SKM-1 (cell line): ENCODE results near the gene RIMKLA.

Experiments
- DNase-seq: peaks from one replicate; lab custom pipeline; 2025; ENCODE audit not compliant: unreplicated experiment; lab: John Stamatoyannopoulos, UW

RIMKLA gene

DNA sequence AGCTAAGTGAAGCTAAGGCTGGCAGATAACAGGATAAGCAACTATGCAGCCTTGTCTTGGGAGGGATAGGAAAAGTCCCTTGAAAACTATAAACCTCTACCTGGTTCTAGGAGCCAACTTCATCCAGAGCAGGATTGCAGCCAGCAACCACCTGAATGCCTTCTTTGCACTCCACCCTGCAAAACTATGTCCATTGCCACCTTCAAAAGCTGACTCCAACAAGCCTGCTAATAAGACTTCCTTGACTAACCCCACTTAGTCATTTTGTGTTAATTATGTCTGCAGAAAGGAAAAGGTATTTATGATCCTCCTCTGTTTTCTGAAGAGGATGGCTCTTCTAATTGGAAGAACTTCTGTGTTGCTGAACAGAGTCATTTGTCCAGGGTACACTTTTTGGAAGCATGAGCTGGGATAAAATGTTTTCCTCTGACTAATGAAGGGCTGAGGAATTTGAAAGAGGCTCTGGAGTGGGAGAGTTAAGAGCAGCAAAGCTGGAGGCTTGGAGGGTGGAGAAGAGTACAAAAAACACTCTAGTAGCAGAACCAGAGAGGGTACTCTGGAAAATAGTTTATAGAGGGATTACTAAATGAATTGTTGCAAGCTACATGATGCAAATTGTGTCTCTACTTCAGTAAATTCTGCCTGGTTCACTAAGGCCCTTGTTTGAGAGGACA, 9.6 kb upstream of the RIMKLA start:
- DNase-seq: no peak

- DNase-seq: no peak
Observed at GRCh38 chr1:42372796-42373195, 7.8 kb upstream of the RIMKLA start.

GRCh38 chr1:42379794-42380585, 602 bp upstream of the RIMKLA start:
- DNase-seq: no peak

- DNase-seq: no peak
Observed at GRCh38 chr1:42381280-42381673, 685 bp downstream of the RIMKLA start.

DNA sequence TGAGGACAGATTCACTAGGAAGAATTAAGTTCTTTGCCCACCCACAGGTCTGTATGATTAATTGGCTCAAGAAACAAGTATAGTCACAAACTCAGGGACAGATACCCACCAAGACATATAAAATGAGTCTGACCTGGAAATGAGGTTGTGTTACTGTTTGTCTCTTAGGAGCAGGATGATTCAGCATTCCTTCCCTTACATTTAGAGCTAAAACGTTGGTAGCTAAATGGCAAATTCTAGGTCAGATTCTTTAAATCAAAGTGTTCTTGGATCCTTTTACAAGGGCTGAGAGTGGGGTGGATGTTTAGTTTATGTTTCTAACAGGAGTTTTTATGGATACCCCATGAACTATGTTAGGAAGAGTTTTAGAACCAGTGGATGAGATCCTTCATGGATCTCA, 4.7 kb downstream of the RIMKLA start:
- no peak for DNase-seq

DNA sequence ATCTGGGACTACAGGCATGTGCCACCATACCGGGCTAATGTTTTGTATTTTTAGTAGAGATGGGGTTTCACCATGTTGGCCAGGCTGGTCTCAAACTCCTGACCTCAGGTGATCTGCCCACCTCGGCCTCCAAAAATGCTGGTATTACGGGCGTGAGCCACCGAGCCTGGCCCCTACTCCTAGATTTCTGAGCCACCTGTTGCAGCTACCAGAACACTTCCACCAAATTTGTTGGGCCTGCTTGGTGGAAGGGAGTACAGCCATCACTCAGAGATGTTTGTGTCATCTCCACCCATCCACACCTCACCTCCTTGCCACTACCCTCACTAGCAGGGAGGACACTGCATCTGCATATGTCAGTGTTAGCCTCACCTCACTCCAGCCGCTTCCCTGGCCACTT, 5.5 kb downstream of the RIMKLA start:
- DNase-seq: no peak

DNA sequence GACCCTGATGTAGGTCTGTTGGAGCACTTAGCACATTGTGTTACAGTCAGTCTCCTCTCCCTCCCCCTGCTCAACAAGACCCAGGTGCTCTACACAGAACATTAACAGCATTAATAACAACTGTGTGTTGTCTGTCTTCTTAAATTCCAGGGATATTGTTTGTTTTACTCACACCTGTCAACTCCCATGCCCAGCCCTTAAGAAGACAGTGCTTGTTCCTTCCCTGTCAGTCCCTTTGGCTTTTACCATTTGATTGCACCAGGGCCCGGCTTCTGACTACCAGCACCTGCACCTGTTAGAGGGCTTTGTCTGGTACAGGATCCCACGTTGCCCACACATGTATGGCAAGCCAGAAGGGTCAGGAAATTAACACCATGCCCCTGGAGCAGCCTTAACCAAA, 11.7 kb downstream of the RIMKLA start:
- DNase-seq: no peak

DNA sequence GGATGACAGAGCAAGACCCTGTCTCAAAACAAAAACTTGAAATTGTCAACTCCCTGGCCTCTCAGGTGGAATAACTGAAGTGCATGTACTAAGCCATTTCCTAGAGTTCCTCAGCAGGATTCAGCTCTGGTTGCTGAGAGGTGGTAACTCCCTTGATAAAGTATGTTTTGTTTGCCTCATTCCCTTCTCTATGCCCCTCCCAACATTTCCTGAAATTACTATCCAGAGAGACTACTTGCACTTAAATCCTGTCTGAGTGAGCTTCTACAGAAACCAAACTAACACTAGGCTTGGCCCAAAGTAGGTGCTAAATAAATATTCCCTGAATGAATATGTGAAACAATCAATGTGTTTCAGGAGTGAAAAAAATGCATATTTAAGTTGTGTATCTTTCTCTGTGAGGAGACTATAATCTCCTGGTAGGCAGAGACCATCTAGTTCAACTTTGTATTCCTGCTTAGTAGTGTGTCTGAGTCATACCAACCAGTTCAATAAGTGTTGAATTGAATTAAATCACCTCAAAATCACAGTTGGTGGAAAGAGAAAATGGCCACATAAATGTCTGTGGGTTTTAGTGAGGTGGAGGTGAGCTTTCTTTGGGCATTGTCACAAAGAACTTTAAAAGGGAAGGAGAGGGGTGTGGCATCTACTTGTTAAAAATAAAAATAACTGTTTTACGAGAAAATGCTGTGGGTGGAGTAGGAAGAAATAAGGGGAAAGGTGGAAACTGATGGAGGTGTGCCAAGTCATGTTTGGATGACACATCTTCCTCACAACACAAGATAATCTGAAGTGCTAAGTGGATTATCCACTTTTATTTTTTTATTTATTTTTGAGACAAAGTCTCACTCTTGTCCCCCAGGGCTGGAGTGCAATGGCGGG, 12.6 kb downstream of the RIMKLA start:
- no peak for DNase-seq

DNA sequence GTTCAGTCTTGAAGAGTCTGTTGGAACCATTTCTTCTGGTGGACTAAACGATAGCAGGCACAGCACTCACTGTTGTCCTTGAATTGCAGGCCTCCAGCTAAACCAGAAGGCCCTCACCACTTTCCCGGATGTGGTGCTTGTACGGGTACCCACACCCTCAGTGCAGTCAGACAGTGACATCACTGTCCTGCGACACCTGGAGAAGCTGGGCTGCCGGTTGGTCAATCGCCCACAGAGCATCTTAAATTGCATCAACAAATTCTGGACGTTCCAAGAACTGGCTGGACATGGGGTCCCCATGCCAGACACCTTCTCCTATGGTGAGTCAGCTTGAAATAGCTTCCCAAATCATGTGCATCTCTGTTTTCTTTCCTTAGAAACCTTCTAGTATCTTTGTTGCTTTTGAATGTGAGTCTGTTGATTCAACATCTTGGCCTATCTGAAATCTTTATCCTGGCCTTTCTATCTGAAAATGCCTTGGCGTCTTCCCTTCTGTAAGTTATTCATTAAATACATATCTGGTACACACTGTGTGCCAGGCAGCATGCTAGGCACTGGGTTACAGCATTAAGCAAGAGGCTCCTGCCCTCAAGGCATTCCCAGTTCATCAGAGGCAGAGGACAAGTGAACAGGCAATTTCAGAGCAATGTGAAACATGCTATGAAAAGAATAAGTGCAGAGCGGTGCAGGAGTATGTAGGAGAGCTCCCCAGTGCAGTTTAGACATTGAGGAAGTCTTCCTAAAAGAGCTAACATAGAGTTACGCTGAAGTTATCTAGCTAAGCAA, 18.9 kb downstream of the RIMKLA start:
- DNase-seq: no peak

DNA sequence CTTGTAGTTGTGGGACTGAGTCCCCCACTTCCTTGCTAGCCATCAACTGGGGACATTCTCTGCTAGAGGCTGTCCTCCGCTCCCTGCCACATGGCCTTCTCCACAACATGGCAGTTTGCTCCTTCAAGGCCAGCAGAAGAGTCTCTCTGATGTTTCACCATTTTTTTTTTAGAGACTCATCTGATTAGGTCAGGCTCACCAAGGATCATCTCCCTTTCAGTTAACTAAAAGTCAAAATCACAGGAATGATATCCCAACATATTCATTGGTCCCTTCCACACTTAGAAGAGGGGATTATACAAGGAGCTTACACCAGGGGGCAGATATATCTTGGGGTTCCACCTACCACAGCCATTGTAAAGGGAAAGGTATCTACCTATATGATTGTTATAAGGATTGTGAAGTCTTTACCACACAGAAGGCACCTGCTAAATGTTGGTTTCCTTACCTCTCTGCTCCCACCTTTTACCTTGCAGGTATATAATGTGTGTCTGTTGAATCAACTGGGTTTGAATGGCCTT, 23.3 kb downstream of the RIMKLA start:
- DNase-seq: no peak

DNA sequence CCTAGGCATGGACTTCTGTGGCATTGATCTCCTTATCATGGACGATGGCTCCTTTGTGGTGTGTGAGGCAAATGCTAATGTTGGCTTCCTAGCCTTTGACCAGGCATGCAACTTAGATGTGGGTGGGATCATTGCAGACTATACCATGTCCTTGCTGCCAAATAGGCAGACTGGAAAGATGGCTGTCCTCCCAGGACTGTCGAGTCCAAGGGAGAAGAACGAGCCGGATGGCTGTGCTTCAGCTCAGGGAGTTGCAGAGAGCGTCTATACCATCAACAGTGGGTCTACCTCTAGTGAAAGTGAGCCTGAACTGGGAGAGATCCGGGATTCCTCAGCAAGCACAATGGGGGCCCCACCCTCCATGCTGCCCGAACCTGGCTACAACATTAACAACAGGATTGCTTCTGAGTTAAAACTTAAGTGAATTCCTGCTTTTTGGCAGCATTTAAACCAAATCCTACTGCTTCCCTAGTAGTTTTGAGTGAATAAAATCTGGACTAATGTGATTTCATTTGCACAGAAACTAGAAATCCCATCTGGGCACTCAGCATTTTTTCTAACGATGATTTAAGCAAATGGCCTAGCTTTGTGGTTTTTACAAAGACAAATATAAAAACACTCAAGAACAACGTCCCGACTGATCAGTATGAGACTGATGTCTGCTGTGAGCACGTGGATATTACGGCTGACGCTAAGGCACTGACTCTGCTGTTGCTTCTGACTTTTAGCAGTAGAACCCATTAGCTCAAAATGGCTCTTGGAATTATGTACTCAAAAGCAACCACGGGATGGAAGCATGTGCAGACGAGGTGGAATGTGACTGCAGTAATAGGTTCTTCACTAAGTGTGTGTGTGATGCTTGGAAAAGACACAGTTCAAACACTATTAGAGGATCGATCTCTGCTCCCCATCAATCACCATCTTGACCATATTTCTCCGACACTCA, 34.2 kb downstream of the RIMKLA start:
- DNase-seq: no peak

DNA sequence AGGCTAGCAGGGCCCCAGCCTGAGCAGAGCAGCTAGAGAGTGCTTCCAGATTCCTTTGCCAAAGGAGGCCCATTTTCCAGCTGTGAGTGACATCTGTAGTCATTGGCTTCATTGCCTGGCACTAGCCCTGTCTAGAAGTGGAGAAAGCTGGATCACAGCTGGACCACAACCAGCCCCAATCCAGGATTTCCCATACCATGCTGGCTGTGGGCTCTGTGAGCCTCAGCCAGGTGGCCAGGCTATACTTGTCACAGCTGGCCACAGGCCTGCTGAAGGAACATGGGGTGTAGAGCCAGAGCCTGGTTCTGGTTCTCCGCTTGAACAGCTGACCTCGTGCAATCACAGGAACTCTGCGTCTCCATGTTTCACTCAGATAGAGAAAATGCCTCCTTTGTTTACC, 36.6 kb downstream of the RIMKLA start:
- DNase-seq: no peak

- DNase-seq: no peak
Observed at GRCh38 chr1:42418516-42418915, 37.9 kb downstream of the RIMKLA start.

GRCh38 chr1:42419126-42419821, 38.7 kb downstream of the RIMKLA start:
- no peak for DNase-seq

GRCh38 chr1:42420121-42420520, 39.5 kb downstream of the RIMKLA start:
- no peak for DNase-seq

DNA sequence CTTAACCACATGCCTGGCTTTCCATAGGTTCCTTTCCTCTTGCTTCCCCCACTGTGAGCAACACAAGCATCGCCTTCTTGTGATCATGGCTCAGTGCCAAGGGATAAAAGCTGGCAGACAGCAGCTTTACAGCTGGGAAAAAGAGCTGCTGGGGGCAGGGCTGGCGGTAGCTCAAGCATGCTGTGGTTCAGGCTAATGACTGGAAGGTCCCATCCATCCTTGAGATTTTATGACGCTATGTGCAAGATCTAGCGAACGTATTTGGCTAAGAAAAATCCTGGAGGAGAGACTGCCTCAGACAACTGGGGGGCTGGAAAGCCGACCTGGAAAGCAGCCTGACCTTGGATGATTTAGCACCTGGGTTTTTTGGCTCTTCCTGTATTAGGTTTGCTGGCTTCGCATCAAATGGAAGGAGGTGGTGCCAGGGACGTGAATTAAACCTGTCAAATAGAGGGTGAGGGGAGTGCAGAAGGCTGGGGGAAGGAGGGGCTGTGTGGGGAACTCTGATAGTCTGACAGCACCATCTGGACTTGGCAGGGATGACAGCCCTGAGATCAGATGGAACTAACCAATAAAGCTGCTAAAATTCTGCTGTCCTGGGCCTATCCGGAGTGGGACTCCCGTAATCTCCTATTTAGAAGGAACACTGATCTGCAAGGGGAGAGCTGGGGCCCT, 40.5 kb downstream of the RIMKLA start:
- DNase-seq: no peak

DNA sequence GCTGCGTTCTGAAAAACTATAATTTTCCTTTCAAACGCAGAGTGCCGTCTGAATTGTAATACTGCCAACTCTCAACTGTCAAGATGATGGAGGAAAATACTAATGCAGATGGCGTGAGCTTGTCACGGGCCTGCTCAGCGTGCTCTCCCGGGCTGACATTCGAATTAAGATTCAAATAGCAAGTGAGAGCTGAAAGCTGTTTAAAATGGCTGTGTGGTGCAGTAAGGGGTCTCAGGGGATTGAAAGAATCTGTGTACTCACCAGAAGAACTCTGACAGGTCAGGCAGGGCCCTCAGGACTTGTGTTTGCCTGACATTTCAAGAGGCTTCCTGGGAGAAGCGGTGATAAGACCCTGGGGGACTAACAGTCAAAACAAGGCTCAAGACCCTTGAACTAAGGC, 42.1 kb downstream of the RIMKLA start:
- no peak for DNase-seq

- no peak for DNase-seq
Observed at GRCh38 chr1:42423681-42424080, 43.1 kb downstream of the RIMKLA start.
